ENCODE results near the gene CPD.
"Not testable (repeated sequence)": the region's sequence is repeated elsewhere in the genome, so short reads cannot be mapped to it uniquely, and the experiment has no call there.

The CPD gene

DNA sequence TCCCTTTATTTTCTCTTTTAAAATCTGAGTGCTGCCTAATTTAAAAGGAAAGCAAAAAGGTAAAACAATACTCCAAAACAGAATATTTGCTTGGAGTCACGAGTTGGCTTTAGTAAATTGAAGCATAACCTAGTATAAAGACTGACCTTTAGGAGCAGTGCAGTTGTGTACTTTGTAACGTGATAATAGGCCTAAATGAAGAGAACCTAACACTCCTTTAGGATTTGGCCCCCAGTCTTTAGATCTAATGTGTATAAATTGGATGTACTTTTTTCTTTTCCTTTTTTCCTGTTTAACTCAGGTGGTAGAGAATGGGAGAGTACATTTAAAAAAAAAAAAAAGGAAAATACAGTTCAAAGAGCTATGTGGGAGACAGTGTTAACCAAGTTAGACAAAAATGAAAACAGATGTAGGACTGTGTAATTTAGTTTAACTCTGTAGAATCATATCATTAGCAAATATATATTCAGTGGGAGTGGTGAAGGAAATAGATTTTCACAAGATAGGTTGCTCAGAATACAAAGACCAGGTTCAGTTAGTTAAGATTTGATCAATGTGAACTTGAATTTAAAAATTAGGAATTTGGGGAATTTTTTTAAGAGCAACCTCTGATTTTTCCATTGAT is 16.8 kb downstream of the CPD start:
- no peak overlapping the region for H3K4me3 ChIP-seq (ENCODE audit: low read depth, low read length)
- in situ Hi-C loops (cut with HindIII; ENCODE audit: low sequenced_read_pairs), result no loop called here
- no peak for DNase-seq (ENCODE audit: low read depth)
- TF ChIP-seq, protein P1, sequence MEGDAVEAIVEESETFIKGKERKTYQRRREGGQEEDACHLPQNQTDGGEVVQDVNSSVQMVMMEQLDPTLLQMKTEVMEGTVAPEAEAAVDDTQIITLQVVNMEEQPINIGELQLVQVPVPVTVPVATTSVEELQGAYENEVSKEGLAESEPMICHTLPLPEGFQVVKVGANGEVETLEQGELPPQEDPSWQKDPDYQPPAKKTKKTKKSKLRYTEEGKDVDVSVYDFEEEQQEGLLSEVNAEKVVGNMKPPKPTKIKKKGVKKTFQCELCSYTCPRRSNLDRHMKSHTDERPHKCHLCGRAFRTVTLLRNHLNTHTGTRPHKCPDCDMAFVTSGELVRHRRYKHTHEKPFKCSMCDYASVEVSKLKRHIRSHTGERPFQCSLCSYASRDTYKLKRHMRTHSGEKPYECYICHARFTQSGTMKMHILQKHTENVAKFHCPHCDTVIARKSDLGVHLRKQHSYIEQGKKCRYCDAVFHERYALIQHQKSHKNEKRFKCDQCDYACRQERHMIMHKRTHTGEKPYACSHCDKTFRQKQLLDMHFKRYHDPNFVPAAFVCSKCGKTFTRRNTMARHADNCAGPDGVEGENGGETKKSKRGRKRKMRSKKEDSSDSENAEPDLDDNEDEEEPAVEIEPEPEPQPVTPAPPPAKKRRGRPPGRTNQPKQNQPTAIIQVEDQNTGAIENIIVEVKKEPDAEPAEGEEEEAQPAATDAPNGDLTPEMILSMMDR (IDR thresholded peaks at IDR 0.05; ENCODE audit: low read depth, low read length, missing control alignments), result no peak

DNA sequence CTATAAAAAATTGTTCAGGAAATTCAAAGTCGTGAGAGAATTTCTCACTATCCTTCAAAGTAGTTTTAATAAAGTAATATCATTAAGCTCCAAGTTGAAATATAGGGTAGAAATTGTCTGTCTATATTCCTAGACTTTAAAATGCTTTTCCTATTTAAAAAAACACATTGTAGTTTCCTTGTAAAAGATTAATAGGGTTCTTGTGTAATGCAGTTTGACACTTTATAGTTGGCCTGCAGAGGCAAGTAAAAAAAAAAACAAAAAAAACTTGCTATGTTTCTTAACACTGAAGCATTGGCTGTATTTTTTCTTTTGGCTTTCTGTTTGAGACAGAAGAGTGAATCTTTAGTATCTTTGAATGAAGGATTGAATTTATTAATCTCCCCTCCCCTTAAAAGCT is 17.4 kb downstream of the CPD start:
- in situ Hi-C loops (cut with HindIII; ENCODE audit: low sequenced_read_pairs), result no loop called here
- H3K4me3 ChIP-seq (ENCODE audit: low read depth, low read length), result no peak overlapping the region
- TF ChIP-seq, protein P1 (IDR thresholded peaks at IDR 0.05; ENCODE audit: low read depth, low read length, missing control alignments), result no peak
- DNase-seq (ENCODE audit: low read depth), result no peak

DNA sequence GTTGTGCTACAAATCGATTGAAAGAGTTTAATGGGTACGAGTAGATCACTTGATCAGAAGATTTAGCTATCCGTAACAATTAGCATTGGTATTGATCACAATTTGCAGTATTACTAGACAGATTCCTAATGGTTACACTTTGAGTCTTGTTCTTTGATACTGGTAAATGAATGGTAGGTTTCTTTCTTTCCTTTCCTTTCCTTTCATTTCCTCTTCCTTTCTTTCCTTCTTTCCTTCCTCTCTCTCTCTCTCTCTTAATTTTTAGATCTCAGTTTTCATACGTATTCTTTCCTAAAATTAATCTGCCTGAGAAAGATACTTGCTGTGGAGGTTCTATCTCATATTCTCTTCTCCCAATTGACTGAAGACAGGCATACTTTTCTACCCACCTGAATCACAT is 17.9 kb downstream of the CPD start:
- DNase-seq (ENCODE audit: low read depth), result no peak
- in situ Hi-C loops (cut with HindIII; ENCODE audit: low sequenced_read_pairs), result no loop called here
- H3K4me3 ChIP-seq (ENCODE audit: low read depth, low read length), result no peak overlapping the region
- TF ChIP-seq, protein P1 (IDR thresholded peaks at IDR 0.05; ENCODE audit: low read depth, low read length, missing control alignments), result no peak

DNA sequence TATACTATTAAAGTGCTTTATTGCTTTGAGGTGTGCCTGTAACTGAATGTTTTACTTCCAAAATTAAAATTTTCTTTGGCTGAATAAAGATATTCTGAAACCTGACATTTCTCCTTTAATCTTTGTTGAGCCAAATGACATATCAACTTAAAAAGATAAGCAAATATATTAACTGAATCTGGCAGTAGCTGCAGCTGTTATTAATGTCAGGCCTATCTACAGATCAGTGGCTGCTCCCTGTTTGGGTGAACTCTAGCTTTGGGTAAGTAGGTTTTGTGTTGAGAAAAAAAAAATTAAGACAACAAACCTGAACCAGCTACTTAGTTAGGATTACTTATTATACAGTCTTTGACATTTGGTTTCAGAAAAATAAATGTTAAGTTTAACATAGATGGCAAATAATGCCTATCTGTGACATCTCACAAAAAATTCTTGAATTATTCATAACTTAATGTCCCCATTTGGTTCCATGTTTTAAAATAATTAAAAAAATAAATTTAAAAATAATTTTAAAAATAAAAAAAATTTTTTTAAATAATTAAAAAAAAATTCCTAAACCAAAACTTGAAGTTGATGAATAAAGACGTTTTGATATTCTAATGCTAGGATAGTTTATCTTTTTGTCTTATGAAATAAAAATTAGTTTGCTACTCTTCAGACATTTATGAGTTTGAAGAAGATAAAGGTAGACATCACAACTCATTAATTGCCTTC is 19.8 kb downstream of the CPD start:
- DNase-seq (ENCODE audit: low read depth), result no peak
- no peak overlapping the region for H3K4me3 ChIP-seq (ENCODE audit: low read depth, low read length)
- in situ Hi-C loops (cut with HindIII; ENCODE audit: low sequenced_read_pairs), result no loop called here
- TF ChIP-seq, protein P1 (IDR thresholded peaks at IDR 0.05; ENCODE audit: low read depth, low read length, missing control alignments), result no peak

DNA sequence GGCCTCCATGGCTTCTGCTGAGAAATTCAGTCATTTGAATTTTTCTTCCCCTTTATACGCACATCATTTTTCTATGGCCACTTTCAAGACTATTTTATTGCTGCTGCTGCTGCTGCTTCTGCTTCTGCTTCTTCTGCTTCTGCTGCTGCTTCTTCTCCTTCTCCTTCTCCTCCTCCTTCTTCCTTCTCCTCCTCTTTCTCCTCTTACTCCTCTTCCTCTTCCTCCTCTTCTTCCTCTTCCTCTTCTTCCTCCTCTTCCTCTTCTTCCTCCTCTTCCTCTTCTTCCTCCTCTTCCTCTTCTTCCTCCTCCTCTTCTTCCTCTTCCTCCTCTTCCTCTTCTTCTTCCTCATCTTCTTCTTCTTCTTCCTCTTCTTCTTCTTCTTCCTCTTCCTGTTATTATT is 22.4 kb downstream of the CPD start:
- no peak overlapping the region for H3K4me3 ChIP-seq (ENCODE audit: low read depth, low read length)
- TF ChIP-seq, protein P1 (IDR thresholded peaks at IDR 0.05; ENCODE audit: low read depth, low read length, missing control alignments), result no peak
- in situ Hi-C loops (cut with HindIII; ENCODE audit: low sequenced_read_pairs), result no loop called here
- DNase-seq (ENCODE audit: low read depth), result no peak

DNA sequence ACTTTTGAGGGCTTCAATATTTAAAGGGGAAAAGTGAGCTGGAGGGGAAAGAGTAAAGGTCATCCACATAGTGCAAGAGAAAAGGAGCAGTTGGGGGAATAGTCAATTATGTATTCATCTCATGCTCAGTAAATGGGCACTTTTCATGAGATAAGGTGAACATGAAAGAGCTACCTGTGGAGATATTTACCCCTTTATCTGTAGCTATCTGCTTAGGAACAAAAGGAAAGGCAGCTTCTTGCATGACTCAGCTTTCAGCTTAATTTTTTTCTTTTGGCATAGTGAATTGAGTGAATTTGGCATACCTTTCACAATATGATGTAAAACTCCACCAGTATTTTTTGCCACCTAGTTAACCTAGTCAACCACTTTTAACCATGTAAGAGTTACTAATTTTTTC is 26.4 kb downstream of the CPD start:
- in situ Hi-C loops (cut with HindIII; ENCODE audit: low sequenced_read_pairs), result no loop called here
- H3K4me3 ChIP-seq (ENCODE audit: low read depth, low read length), result no peak overlapping the region
- TF ChIP-seq, protein P1 (IDR thresholded peaks at IDR 0.05; ENCODE audit: low read depth, low read length, missing control alignments), result no peak
- DNase-seq (ENCODE audit: low read depth), result no peak

DNA sequence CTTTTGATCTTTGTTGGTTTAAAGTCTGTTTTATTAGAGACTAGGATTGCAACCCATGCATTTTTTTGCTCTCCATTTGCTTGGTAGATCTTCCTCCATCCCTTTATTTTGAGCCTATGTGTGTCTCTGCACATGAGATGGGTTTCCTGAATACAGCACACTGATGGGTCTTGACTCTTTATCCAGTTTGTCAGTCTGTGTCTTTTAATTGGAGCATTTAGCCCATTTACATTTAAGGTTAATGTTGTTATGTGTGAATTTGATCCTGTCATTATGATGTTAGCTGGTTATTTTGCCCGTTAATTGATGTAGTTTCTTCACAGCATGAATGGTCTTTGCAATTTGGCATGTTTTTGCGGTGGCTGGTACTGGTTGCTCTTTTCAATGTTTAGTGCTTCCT is 31.9 kb downstream of the CPD start:
- H3K4me3 ChIP-seq (ENCODE audit: low read depth, low read length); in situ Hi-C loops (cut with HindIII; ENCODE audit: low sequenced_read_pairs); DNase-seq (ENCODE audit: low read depth): not testable (repeated sequence)

DNA sequence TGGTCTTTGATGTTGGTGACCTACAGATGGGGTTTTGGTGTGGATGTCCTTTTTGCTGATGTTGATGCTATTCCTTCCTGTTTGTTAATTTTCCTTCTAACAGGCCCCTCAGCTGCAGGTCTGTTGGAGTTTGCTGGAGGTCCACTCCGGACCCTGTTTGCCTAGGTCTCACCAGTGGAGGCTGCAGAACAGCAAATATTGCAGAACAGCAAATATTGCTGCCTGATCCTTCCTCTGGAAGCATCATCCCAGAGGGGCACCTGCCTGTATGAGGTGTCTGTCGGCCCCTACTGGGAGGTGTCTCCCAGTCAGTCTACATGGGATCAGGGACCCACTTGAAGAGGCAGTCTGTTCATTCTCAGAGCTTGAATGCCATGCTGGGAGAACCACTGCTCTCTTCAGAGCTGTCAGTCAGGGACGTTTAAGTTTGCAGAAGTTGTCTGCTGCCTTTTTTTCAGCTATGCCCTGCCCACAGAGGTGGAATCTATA is 33.3 kb downstream of the CPD start:
- DNase-seq (ENCODE audit: low read depth); in situ Hi-C loops (cut with HindIII; ENCODE audit: low sequenced_read_pairs); H3K4me3 ChIP-seq (ENCODE audit: low read depth, low read length): not testable (repeated sequence)

All from astrocyte of the cerebellum (primary cell).